ENCODE measurements around the gene EIF4G3. TPM values are rescaled to one million over a fixed set of nuclear protein-coding genes. Genes with fewer than 3 reads are reported as not detected.

The EIF4G3 gene
- total and polyA plus RNA-seq, 2 donors (not counting 1 experiment from before 2014, with no cell fraction given) = 33.6 to 76.0 TPM

DNA sequence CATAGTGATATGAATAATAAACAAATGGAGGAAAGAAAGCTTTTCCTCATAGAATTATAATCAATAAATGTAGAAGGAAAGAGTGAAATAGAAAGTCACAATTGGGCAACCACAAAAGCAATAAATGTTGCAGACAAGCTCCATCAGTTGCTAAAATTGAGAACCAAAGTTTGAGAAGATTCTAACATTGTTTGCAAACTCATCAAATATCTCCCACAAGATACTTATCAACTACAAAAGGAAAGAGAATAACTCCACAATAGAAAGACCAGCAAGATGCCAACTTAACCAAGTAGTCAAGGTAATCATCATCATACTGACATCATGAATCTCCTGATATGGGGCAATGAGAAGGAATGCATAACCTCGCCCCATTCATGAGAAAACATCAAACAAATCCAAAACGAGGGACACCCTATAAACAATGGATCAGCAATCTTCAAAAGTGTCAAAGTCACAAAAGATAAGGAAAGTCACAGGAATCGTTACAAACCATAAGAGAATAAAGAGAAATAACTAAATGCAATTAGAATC lies 16.4 kb downstream of the EIF4G3 start:
- no peak for TF ChIP-seq EZH2 (IDR thresholded peaks at IDR 0.05; ENCODE audit: borderline replicate concordance, insufficient read depth, low read depth, low read length, poor library complexity, severe bottlenecking)
- TF ChIP-seq, protein P1, sequence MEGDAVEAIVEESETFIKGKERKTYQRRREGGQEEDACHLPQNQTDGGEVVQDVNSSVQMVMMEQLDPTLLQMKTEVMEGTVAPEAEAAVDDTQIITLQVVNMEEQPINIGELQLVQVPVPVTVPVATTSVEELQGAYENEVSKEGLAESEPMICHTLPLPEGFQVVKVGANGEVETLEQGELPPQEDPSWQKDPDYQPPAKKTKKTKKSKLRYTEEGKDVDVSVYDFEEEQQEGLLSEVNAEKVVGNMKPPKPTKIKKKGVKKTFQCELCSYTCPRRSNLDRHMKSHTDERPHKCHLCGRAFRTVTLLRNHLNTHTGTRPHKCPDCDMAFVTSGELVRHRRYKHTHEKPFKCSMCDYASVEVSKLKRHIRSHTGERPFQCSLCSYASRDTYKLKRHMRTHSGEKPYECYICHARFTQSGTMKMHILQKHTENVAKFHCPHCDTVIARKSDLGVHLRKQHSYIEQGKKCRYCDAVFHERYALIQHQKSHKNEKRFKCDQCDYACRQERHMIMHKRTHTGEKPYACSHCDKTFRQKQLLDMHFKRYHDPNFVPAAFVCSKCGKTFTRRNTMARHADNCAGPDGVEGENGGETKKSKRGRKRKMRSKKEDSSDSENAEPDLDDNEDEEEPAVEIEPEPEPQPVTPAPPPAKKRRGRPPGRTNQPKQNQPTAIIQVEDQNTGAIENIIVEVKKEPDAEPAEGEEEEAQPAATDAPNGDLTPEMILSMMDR (IDR thresholded peaks at IDR 0.05) = no peak
- H3K4me1 Mint-ChIP-seq = peaks cover 30% of the 10 kb centered on the region
- no peaks in the 10 kb centered on the region for H3K27me3 Mint-ChIP-seq
- DNase-seq (no peak), ATAC-seq (ENCODE audit: low read depth) (no peak)
- no peaks in the 10 kb centered on the region for H3K9me3 ChIP-seq (ENCODE audit: control extremely low read depth in 1 of 3, control insufficient read depth in 2 of 3, insufficient read depth in 1 of 3, low read length in 2 of 3)
- H3K4me2 ChIP-seq (replicated peaks; ENCODE audit: low read depth, low read length, poor library complexity, severe bottlenecking) = no peak overlapping the region
- no peak overlapping the region for H3K4me3 Mint-ChIP-seq
- no peak overlapping the region for H3K4me3 ChIP-seq (ENCODE audit: control extremely low read depth in 1 of 5, extremely low read depth in 1 of 5, insufficient read depth in 1 of 5, low read depth in 2 of 5, low read length in 4 of 5)
- H2AFZ ChIP-seq (ENCODE audit: insufficient read depth, low read depth, low read length, poor library complexity, severe bottlenecking) = no peak overlapping the region
- no peak overlapping the region for H3K9ac ChIP-seq (ENCODE audit: low read length)
- H3K36me3 ChIP-seq (replicated peaks in 1 of 2; ENCODE audit: control extremely low read depth in 1 of 2, control insufficient read depth in 1 of 2, extremely low read depth in 1 of 2, insufficient read depth in 2 of 2, low read length in 1 of 2) = peaks cover 0 to 13% of the 10 kb centered on the region in 2 experiments
- no peaks in the 10 kb centered on the region for H4K20me1 ChIP-seq (ENCODE audit: control insufficient read depth, insufficient read depth, low read length, poor library complexity, severe bottlenecking)
- H3K79me2 ChIP-seq (ENCODE audit: control insufficient read depth, insufficient read depth, low read length) = peaks cover 89% of the 10 kb centered on the region
- H3K27me3 ChIP-seq (replicated peaks in 1 of 4; ENCODE audit: control extremely low read depth in 1 of 4, control insufficient read depth in 3 of 4, insufficient read depth in 4 of 4, low read length in 3 of 4) = no peaks in the 10 kb centered on the region
- CTCF ChIA-PET = interaction anchor here (0.6 to 2.3 kb wide), 2 partner anchors 35 to 362 kb away, joined by 3 to 7 read pairs; no protein-coding TSS in a partner anchor
- POLR2A ChIA-PET = no interaction called here
- no peak overlapping the region for H3K27ac Mint-ChIP-seq
- H3K9me3 Mint-ChIP-seq (ENCODE audit: insufficient read depth) = no peaks in the 10 kb centered on the region
- 83% methylated on average over 1 of the region's 3 CpGs for WGBS (ENCODE audit: insufficient coverage)
- peaks cover under 1 to 1% of the 10 kb centered on the region in 2 donors for H3K4me1 ChIP-seq (ENCODE audit: control insufficient read depth in 2 of 2, insufficient read depth in 2 of 2, low read length in 2 of 2)
- intact Hi-C loops (cut with micrococcal nuclease) = loop anchor here (10.0 kb wide), 1 partner anchor 46 kb away; no protein-coding TSS in a partner anchor
- H3K27ac ChIP-seq (ENCODE audit: low read length in 2 of 2) = no peak overlapping the region

DNA sequence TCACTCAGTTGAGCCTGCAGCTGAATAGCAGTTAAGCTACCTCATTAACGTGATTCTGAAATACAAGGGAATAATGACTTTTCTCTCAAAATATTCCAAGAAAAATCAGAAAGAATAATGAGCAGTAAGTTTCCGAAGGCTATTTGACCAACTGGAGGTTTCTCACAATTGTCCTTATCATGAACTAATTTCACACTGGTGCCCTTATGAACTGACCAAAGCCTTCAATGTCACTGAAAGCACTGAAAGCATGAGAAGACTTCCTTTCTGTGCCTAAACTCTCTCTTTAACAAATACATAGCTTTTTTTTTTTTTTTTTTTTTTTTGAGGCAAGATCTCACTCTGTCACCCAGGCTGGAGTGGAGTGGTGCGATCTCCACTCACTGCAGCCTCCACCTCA lies 18.8 kb downstream of the EIF4G3 start:
- H3K4me1 Mint-ChIP-seq = peaks cover 22% of the 10 kb centered on the region

More for the DNA sequence above, 18.8 kb downstream of the EIF4G3 start:
- ATAC-seq (ENCODE audit: low read depth) = no peak
- Histone ChIP-seq H3K36me3 (replicated peaks in 1 of 2; ENCODE audit: control extremely low read depth in 1 of 2, control insufficient read depth in 1 of 2, extremely low read depth in 1 of 2, insufficient read depth in 2 of 2, low read length in 1 of 2) (peaks cover 0 to 19% of the 10 kb centered on the region in 2 experiments), H2AFZ (ENCODE audit: insufficient read depth, low read depth, low read length, poor library complexity, severe bottlenecking) (no peak overlapping the region), H3K27me3 (replicated peaks in 1 of 4; ENCODE audit: control extremely low read depth in 1 of 4, control insufficient read depth in 3 of 4, insufficient read depth in 4 of 4, low read length in 3 of 4) (no peaks in the 10 kb centered on the region), H3K27ac (ENCODE audit: low read length in 2 of 2) (no peak overlapping the region), H3K9ac (ENCODE audit: low read length) (no peak overlapping the region), H4K20me1 (ENCODE audit: control insufficient read depth, insufficient read depth, low read length, poor library complexity, severe bottlenecking) (no peaks in the 10 kb centered on the region), H3K4me2 (replicated peaks; ENCODE audit: low read depth, low read length, poor library complexity, severe bottlenecking) (no peak overlapping the region), H3K4me3 (ENCODE audit: control extremely low read depth in 1 of 5, extremely low read depth in 1 of 5, insufficient read depth in 1 of 5, low read depth in 2 of 5, low read length in 4 of 5) (no peak overlapping the region), H3K79me2 (ENCODE audit: control insufficient read depth, insufficient read depth, low read length) (peaks cover 92% of the 10 kb centered on the region), H3K4me1 (ENCODE audit: control insufficient read depth in 2 of 2, insufficient read depth in 2 of 2, low read length in 2 of 2) (no peaks in the 10 kb centered on the region), H3K9me3 (ENCODE audit: control extremely low read depth in 1 of 3, control insufficient read depth in 2 of 3, insufficient read depth in 1 of 3, low read length in 2 of 3) (no peaks in the 10 kb centered on the region)
- Mint-ChIP-seq H3K4me3 (no peak overlapping the region), H3K27ac (no peak overlapping the region), H3K27me3 (no peaks in the 10 kb centered on the region), H3K9me3 (ENCODE audit: insufficient read depth) (no peaks in the 10 kb centered on the region)
- no peak for DNase-seq
- 100% methylated on average over 2 of the region's 3 CpGs for WGBS (ENCODE audit: insufficient coverage)
- intact Hi-C loops (cut with micrococcal nuclease) = no loop called here
- TF ChIP-seq, protein P1 (IDR thresholded peaks at IDR 0.05) = no peak
- TF ChIP-seq EZH2 (IDR thresholded peaks at IDR 0.05; ENCODE audit: borderline replicate concordance, insufficient read depth, low read depth, low read length, poor library complexity, severe bottlenecking) = no peak
- ChIA-PET CTCF (interaction anchor here (2.2 kb wide), 1 partner anchor 37 kb away, joined by 5 read pairs; no protein-coding TSS in a partner anchor), POLR2A (interaction anchor here (0.6 kb wide), 1 partner anchor 15 kb away, joined by 10 read pairs; no protein-coding TSS in a partner anchor)
